Endothelial cell of umbilical vein (primary cell): ENCODE data around the gene MAP3K19. TPM values are rescaled to one million over a fixed set of nuclear protein-coding genes. Genes with fewer than 3 reads are reported as not detected.

Experiments
- BruUV-seq: library from RNA; stranded (reverse); fragments of 400-500 nt; replicated peaks from 2 replicates; lab custom pipeline; 2021; lab: Mats Ljungman, UMichigan
- CTCF ChIA-PET: fragments of 300-600, 350-600 bp; sonication (Branson Sonifier 250); formaldehyde crosslinking; loops from one replicate; lab custom pipeline; 2021; ENCODE audit warnings: antibody characterized with exemption, inconsistent platforms; lab: Charles Lee
- POLR2A ChIA-PET: fragments of 300-600, 350-600 bp; sonication (Branson Sonifier 250); formaldehyde crosslinking; loops from one replicate; lab custom pipeline; 2021; ENCODE audit warnings: antibody characterized with exemption, inconsistent platforms; lab: Charles Lee
- DNase-seq: peaks from one replicate; pipeline ENCODE4 v3.0.0-alpha.2; 2011; ENCODE audit warnings: low read depth, low spot score
- FAIRE-seq: peaks from 2 replicates; lab custom pipeline; 2011; peaks lifted over from hg19 to GRCh38; lab: Jason Lieb, UNC
- H2AFZ ChIP-seq: 2 replicates; pipeline ENCODE4 v1.6.0; 2012; ENCODE audit warnings: low read depth, low read length, control low read depth, inconsistent platforms
- H3K27ac ChIP-seq: 2 replicates; pipeline ENCODE4 v1.5.1; 2011; ENCODE audit warnings: low read depth, mild to moderate bottlenecking, control low read depth, low read length, moderate library complexity; ENCODE audit not compliant: insufficient read depth
- H3K27me3 ChIP-seq, 2 experiments: 2 replicates each; pipeline versions ENCODE4 v1.6.0 to v1.6.1; 2011; ENCODE audit warnings: low read length in 2 of 2, mixed read lengths in 1 of 2; ENCODE audit not compliant: control insufficient read depth in 2 of 2, insufficient read depth in 2 of 2
- H3K36me3 ChIP-seq, 2 experiments: 2 replicates in 1 of 2; 3 replicates in 1 of 2; pipeline ENCODE4 v1.5.1; 2011; ENCODE audit warnings: low read length in 2 of 2, mild to moderate bottlenecking in 1 of 2, moderate library complexity in 1 of 2; ENCODE audit not compliant: control insufficient read depth in 2 of 2, insufficient read depth in 2 of 2; ENCODE audit errors: extremely low read depth in 1 of 2
- H3K4me1 ChIP-seq: 3 replicates; pipeline ENCODE4 v1.5.1; 2011; ENCODE audit warnings: mild to moderate bottlenecking, low read length; ENCODE audit not compliant: control insufficient read depth, insufficient read depth; ENCODE audit errors: extremely low read depth
- H3K4me2 ChIP-seq: 2 replicates; pipeline ENCODE4 v1.6.1; 2011; ENCODE audit warnings: low read length, control low read depth, mixed read lengths; ENCODE audit not compliant: insufficient read depth
- H3K4me3 ChIP-seq, 3 experiments: fragments of 200-600 bp in 1 of 3; sonication (generic), shearing (Covaris generic) in 1 of 3; replicated peaks in 1 of 3; 2 replicates each; pipeline ENCODE4 v1.5.1; 2011 to 2016; ENCODE audit warnings: control low read depth in 3 of 3, low read length in 3 of 3, mild to moderate bottlenecking in 2 of 3, inconsistent platforms in 1 of 3, low read depth in 1 of 3, moderate library complexity in 1 of 3; ENCODE audit not compliant: insufficient read depth in 1 of 3
- H3K79me2 ChIP-seq: 2 replicates; pipeline ENCODE4 v1.6.0; 2012; ENCODE audit warnings: low read length, inconsistent platforms; ENCODE audit not compliant: control insufficient read depth, insufficient read depth
- H3K9ac ChIP-seq: replicated peaks from 2 replicates; pipeline ENCODE3; 2011; ENCODE audit warnings: low read length, control low read depth; ENCODE audit not compliant: insufficient read depth; ENCODE audit errors: extremely low read depth
- H3K9me1 ChIP-seq: replicated peaks from 3 replicates; pipeline ENCODE4 v1.6.0; 2011; ENCODE audit warnings: mild to moderate bottlenecking, low read length; ENCODE audit not compliant: control insufficient read depth, insufficient read depth; ENCODE audit errors: extremely low read depth
- H3K9me3 ChIP-seq: replicated peaks from 2 replicates; pipeline ENCODE4 v1.5.1; 2012; ENCODE audit warnings: low read length, inconsistent platforms; ENCODE audit not compliant: control insufficient read depth, insufficient read depth
- H4K20me1 ChIP-seq: replicated peaks from 2 replicates; pipeline ENCODE3; 2011; ENCODE audit warnings: mild to moderate bottlenecking, low read length; ENCODE audit not compliant: control insufficient read depth, insufficient read depth; ENCODE audit errors: extremely low read depth
- CTCF ChIP-seq, 2 donors: IDR thresholded peaks; 1 replicate in 1 of 2; 2 replicates in 1 of 2; pipeline ENCODE4 v1.5.1; 2011; ENCODE audit warnings: low read length in 2 of 2, mild to moderate bottlenecking in 2 of 2, moderate library complexity in 2 of 2, control low read depth in 1 of 2, inconsistent platforms in 1 of 2, low read depth in 1 of 2; ENCODE audit not compliant: insufficient read depth in 1 of 2; ENCODE audit errors: extremely low read depth in 1 of 2
- EZH2 ChIP-seq: IDR thresholded peaks from 2 replicates; pipeline ENCODE4 v1.6.1; 2012; ENCODE audit warnings: borderline replicate concordance, low read depth, mild to moderate bottlenecking, moderate library complexity, low read length, inconsistent platforms; ENCODE audit not compliant: severe bottlenecking
- FOS ChIP-seq: IDR thresholded peaks from 2 replicates; pipeline ENCODE4 v1.6.1; 2011; ENCODE audit warnings: mild to moderate bottlenecking, low read length, moderate library complexity, borderline replicate concordance; ENCODE audit not compliant: insufficient read depth
- GATA2 ChIP-seq: IDR thresholded peaks from 2 replicates; pipeline ENCODE4 v1.7.0; 2011; ENCODE audit warnings: low read depth, mild to moderate bottlenecking, moderate library complexity, mixed read lengths, low read length; ENCODE audit not compliant: insufficient read length, insufficient read depth
- JUN ChIP-seq: IDR thresholded peaks from 2 replicates; pipeline ENCODE4 v1.6.1; 2011; ENCODE audit warnings: borderline replicate concordance, low read depth; ENCODE audit not compliant: insufficient read length, insufficient read depth
- MAX ChIP-seq: IDR thresholded peaks from 2 replicates; pipeline ENCODE4 v1.6.1; 2011; ENCODE audit not compliant: insufficient read depth, insufficient read length
- MYC ChIP-seq: IDR thresholded peaks from one replicate; pipeline ENCODE4 v1.6.1; 2011; ENCODE audit warnings: mild to moderate bottlenecking, low read depth, low read length
- POLR2A ChIP-seq: IDR thresholded peaks from 2 replicates; pipeline ENCODE4 v1.6.1; 2012; ENCODE audit warnings: low read depth, mild to moderate bottlenecking, control low read depth, low read length
- POLR2AphosphoS5 ChIP-seq: IDR thresholded peaks from 2 replicates; pipeline ENCODE4 v1.6.1; 2012; ENCODE audit warnings: low read depth, mild to moderate bottlenecking, control low read depth, low read length, moderate library complexity; ENCODE audit not compliant: insufficient read depth
- dilution Hi-C: fragments of 300-500 bp; cut with MboI; formaldehyde crosslinking; loops from one replicate; pipeline ENCODE4 v1.15.0; 2019; ENCODE audit warnings: low sequenced_read_pairs; ENCODE audit not compliant: extremely low pct_ligation_motif_present
- intact Hi-C: fragments of 100-400 bp; cut with micrococcal nuclease; formaldehyde crosslinking; loops from one replicate; pipeline ENCODE4 v1.10.0; 2022
- polyA plus RNA-seq, 4 experiments: library from polyadenylated mRNA; depleted of rRNA in 3 of 4; stranded (reverse) in 3 of 4; unstranded in 1 of 4; fragments of >200 nt; gene quantifications; 2 replicates each; pipeline versions ENCODE4 v1.2.1 to v1.2.3, GENCODE V29; 2011 to 2012; ENCODE audit warnings: missing spikeins in 1 of 4
- total RNA-seq: library from RNA; stranded (reverse); gene quantifications from 2 replicates; pipeline ENCODE4 v1.2.3, GENCODE V29; 2021

The MAP3K19 gene
- total and polyA plus RNA-seq, 2 donors (not counting 3 experiments of a cell fraction or from before 2014, with no cell fraction given), result not detected

GRCh38 chr2:134924912-134925311 lies 122.3 kb downstream of the MAP3K19 start:
- Histone ChIP-seq H3K27ac (no peak overlapping the region), H3K27me3 (no peaks in the 10 kb centered on the region), H2AFZ (no peak overlapping the region), H3K4me2 (no peak overlapping the region), H3K9ac (no peak overlapping the region), H3K4me3 (no peak overlapping the region), H3K9me3 (no peaks in the 10 kb centered on the region), H4K20me1 (peaks cover 27% of the 10 kb centered on the region), H3K36me3 (peaks cover 0 to 6% of the 10 kb centered on the region in 2 experiments), H3K79me2 (peaks cover 100% of the 10 kb centered on the region), H3K4me1 (peaks cover 15% of the 10 kb centered on the region), H3K9me1 (no peaks in the 10 kb centered on the region)
- ChIA-PET POLR2A (no interaction called here), CTCF (no interaction called here)
- BruUV-seq, result no TSS peak
- FAIRE-seq, result no peak
- DNase-seq, result no peak
- intact Hi-C loops, result no loop called here
- dilution Hi-C loops, result no loop called here
- no peak for TF ChIP-seq POLR2A
- TF ChIP-seq GATA2, result no peak
- TF ChIP-seq MYC, result no peak
- TF ChIP-seq CTCF (IDR thresholded peaks at IDR 0.05; ENCODE audit: extremely low read depth in 1 of 2, insufficient read depth in 1 of 2, low read depth in 1 of 2, low read length in 2 of 2), result no peak
- no peak for TF ChIP-seq JUN
- TF ChIP-seq EZH2, result no peak
- no peak for TF ChIP-seq MAX
- TF ChIP-seq POLR2AphosphoS5, result no peak
- TF ChIP-seq FOS, result no peak
